ENCODE data around the gene EEPD1.
A peak's percentile ranks its signal among the peaks of the same experiment; 100 is the strongest.

The EEPD1 gene

GRCh38 chr7:36289833-36290661, 137.0 kb downstream of the EEPD1 start:
- H3K36me3 Mint-ChIP-seq (ENCODE audit: low read depth) = peaks cover 11% of the 10 kb centered on the region
- H3K4me1 Mint-ChIP-seq = peaks cover 51% of the 10 kb centered on the region
- TF ChIP-seq, protein P1, sequence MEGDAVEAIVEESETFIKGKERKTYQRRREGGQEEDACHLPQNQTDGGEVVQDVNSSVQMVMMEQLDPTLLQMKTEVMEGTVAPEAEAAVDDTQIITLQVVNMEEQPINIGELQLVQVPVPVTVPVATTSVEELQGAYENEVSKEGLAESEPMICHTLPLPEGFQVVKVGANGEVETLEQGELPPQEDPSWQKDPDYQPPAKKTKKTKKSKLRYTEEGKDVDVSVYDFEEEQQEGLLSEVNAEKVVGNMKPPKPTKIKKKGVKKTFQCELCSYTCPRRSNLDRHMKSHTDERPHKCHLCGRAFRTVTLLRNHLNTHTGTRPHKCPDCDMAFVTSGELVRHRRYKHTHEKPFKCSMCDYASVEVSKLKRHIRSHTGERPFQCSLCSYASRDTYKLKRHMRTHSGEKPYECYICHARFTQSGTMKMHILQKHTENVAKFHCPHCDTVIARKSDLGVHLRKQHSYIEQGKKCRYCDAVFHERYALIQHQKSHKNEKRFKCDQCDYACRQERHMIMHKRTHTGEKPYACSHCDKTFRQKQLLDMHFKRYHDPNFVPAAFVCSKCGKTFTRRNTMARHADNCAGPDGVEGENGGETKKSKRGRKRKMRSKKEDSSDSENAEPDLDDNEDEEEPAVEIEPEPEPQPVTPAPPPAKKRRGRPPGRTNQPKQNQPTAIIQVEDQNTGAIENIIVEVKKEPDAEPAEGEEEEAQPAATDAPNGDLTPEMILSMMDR (IDR thresholded peaks at IDR 0.05) = no peak
- no peak overlapping the region for H3K27ac Mint-ChIP-seq
- H3K27me3 Mint-ChIP-seq (ENCODE audit: low read depth, poor library complexity) = no peaks in the 10 kb centered on the region
- no peak for DNase-seq
- no peaks in the 10 kb centered on the region for H3K9me3 Mint-ChIP-seq
- no peak overlapping the region for H3K4me3 Mint-ChIP-seq

GRCh38 chr7:36291387-36292316, 138.6 kb downstream of the EEPD1 start:
- Mint-ChIP-seq H3K27ac (no peak overlapping the region), H3K36me3 (ENCODE audit: low read depth) (peaks cover 11% of the 10 kb centered on the region), H3K27me3 (ENCODE audit: low read depth, poor library complexity) (no peaks in the 10 kb centered on the region), H3K9me3 (no peaks in the 10 kb centered on the region), H3K4me3 (peak overlapping the region; percentile 69), H3K4me1 (peaks cover 46% of the 10 kb centered on the region)
- peak; percentile 89 for DNase-seq
- TF ChIP-seq, protein P1 (IDR thresholded peaks at IDR 0.05) = peak; percentile 98

GRCh38 chr7:36295090-36295489, 142.0 kb downstream of the EEPD1 start:
- TF ChIP-seq, protein P1 (IDR thresholded peaks at IDR 0.05) = no peak
- H3K4me1 Mint-ChIP-seq = peaks cover 28% of the 10 kb centered on the region
- no peaks in the 10 kb centered on the region for H3K9me3 Mint-ChIP-seq
- H3K36me3 Mint-ChIP-seq (ENCODE audit: low read depth) = peaks cover 4% of the 10 kb centered on the region
- no peaks in the 10 kb centered on the region for H3K27me3 Mint-ChIP-seq (ENCODE audit: low read depth, poor library complexity)
- H3K4me3 Mint-ChIP-seq = no peak overlapping the region
- H3K27ac Mint-ChIP-seq = no peak overlapping the region
- DNase-seq = no peak

- H3K9me3 Mint-ChIP-seq = no peaks in the 10 kb centered on the region
- no peak for DNase-seq
- TF ChIP-seq, protein P1 (IDR thresholded peaks at IDR 0.05) = no peak
- peaks cover 2% of the 10 kb centered on the region for H3K36me3 Mint-ChIP-seq (ENCODE audit: low read depth)
- H3K27me3 Mint-ChIP-seq (ENCODE audit: low read depth, poor library complexity) = no peaks in the 10 kb centered on the region
- H3K4me1 Mint-ChIP-seq = peaks cover 19% of the 10 kb centered on the region
- no peak overlapping the region for H3K27ac Mint-ChIP-seq
- no peak overlapping the region for H3K4me3 Mint-ChIP-seq
Measured at GRCh38 chr7:36296284-36296683, 143.2 kb downstream of the EEPD1 start.

DNA sequence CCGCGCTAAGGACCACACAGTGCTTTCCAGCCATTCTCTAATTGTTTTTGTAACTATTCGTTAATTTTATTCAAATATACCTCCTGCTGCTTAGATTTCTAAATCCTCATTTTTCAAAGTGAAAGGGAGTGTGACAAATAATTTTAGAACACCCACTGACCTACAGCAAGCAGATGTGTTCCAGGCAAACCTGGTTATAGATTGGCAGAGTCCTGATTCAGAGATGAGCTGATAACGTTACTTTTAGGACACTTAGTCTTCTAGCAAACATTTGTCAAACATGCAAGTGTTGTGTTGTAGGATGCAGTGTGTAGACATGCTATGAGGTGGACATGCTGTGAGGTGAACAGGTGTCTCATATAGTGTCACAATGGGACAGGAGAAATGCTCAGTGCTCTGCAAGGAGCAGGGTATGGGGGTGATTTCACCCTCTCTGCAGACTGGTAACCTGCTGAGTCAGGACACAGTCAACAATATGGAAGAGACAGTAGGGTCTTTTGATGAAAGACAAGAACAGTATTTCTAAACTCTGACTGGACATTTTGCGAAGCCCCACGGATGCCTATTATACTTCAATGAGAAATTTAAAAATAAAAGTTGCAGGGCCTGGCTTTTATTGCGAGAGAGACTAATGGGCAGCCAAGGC, 144.4 kb downstream of the EEPD1 start:
- no peaks in the 10 kb centered on the region for H3K36me3 Mint-ChIP-seq (ENCODE audit: low read depth)
- no peak overlapping the region for H3K4me3 Mint-ChIP-seq
- H3K27ac Mint-ChIP-seq = no peak overlapping the region
- TF ChIP-seq, protein P1 (IDR thresholded peaks at IDR 0.05) = no peak
- no peaks in the 10 kb centered on the region for H3K9me3 Mint-ChIP-seq
- H3K4me1 Mint-ChIP-seq = peaks cover 18% of the 10 kb centered on the region
- no peak for DNase-seq
- no peaks in the 10 kb centered on the region for H3K27me3 Mint-ChIP-seq (ENCODE audit: low read depth, poor library complexity)
